Measurements from ENCODE around the gene SF1.

Gene SF1

DNA sequence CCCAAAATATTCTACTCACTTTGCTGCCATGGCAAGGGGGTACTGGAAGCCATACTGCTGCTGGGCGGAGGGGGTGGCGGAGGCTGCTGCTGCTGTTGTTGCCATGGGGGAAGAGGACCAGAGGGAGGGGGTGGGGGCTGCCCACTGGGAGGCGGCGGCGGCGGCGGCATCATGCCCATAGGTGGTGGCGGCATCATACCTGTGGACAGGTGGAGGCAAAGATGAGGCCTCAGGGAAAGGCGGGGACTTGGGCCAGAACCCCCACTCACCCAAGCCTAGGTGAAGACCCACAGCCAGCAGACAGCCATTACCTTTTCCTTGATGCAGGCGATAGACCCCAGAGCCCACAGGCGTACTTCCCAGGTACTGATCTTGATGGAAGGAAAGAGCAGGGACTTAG, 11.5 kb downstream of the SF1 start:
- Histone ChIP-seq H3K27ac (no peak overlapping the region), H3K36me3 (ENCODE audit: insufficient read depth) (peaks cover 39% of the 10 kb centered on the region; the same call in 1 of the 2 replicates), H3K4me2 (no peak overlapping the region), H3K27me3 (ENCODE audit: insufficient read depth, low read depth) (no peaks in the 10 kb centered on the region), H4K20me1 (ENCODE audit: insufficient read depth) (peaks cover 22% of the 10 kb centered on the region; the same call in 1 of the 2 replicates), H3K9ac (no peak overlapping the region), H3K79me2 (ENCODE audit: insufficient read depth, low read depth) (peaks cover 33% of the 10 kb centered on the region), H3K4me3 (IDR thresholded peaks at IDR 0.05; ENCODE audit: insufficient read depth, low read depth, low read length) (no peak overlapping the region), H2AFZ (ENCODE audit: low read depth) (no peak overlapping the region), H3K4me1 (ENCODE audit: low read depth, poor library complexity, severe bottlenecking) (peaks cover 22% of the 10 kb centered on the region)
- TF ChIP-seq, protein P1, sequence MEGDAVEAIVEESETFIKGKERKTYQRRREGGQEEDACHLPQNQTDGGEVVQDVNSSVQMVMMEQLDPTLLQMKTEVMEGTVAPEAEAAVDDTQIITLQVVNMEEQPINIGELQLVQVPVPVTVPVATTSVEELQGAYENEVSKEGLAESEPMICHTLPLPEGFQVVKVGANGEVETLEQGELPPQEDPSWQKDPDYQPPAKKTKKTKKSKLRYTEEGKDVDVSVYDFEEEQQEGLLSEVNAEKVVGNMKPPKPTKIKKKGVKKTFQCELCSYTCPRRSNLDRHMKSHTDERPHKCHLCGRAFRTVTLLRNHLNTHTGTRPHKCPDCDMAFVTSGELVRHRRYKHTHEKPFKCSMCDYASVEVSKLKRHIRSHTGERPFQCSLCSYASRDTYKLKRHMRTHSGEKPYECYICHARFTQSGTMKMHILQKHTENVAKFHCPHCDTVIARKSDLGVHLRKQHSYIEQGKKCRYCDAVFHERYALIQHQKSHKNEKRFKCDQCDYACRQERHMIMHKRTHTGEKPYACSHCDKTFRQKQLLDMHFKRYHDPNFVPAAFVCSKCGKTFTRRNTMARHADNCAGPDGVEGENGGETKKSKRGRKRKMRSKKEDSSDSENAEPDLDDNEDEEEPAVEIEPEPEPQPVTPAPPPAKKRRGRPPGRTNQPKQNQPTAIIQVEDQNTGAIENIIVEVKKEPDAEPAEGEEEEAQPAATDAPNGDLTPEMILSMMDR (conservative IDR thresholded peaks at IDR 0.05; ENCODE audit: low read depth, low read length) = no peak

DNA sequence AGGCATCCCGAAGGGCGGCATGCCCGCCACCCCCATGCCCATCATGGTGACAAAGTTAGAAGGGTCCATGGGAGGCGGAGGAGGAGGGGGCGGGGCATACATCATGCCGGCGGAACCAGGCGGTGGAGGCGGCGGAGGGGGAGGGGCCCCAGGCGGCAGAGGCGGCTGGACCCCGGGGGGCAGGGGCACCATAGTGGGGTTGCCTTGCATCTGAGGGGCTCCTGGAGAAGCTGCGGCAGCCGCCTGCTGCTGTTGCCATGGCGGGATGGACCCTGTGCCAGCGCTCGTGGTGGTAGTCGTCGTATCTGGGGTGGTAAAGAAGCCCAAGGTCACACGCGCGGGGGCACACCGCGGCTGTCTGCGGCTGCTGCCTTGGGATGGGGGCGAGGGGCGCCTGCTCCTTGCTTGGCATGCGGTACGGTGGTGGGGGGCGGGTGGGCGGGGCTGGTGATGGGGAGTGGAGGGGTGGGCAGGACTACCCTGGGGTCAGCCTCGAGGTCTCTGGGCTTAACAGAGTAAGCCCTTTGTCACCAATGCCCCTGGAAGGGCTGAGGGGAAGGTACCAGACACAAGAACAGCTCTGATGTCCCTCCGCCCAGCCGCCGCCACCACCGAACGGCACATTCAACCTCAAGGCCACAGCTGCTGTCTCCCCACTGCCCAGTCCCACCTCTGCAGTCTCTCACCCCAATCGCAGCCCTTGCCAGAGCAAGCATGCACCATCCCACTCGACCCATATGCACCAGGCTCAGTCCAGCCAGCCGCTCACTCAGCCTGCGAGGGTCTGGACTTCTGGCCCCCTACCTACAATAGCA, 12.3 kb downstream of the SF1 start:
- Histone ChIP-seq H3K9ac (no peak overlapping the region), H3K36me3 (ENCODE audit: insufficient read depth) (peaks cover 33% of the 10 kb centered on the region; the same call in 1 of the 2 replicates), H3K4me2 (no peak overlapping the region), H2AFZ (ENCODE audit: low read depth) (no peak overlapping the region), H3K27ac (no peak overlapping the region), H3K4me3 (IDR thresholded peaks at IDR 0.05; ENCODE audit: insufficient read depth, low read depth, low read length) (no peak overlapping the region), H3K4me1 (ENCODE audit: low read depth, poor library complexity, severe bottlenecking) (peaks cover 16% of the 10 kb centered on the region), H4K20me1 (ENCODE audit: insufficient read depth) (peaks cover 14% of the 10 kb centered on the region; the same call in 1 of the 2 replicates), H3K79me2 (ENCODE audit: insufficient read depth, low read depth) (peaks cover 25% of the 10 kb centered on the region; the same call in 1 of the 2 replicates), H3K27me3 (ENCODE audit: insufficient read depth, low read depth) (no peaks in the 10 kb centered on the region)
- TF ChIP-seq, protein P1 (conservative IDR thresholded peaks at IDR 0.05; ENCODE audit: low read depth, low read length) = no peak

DNA sequence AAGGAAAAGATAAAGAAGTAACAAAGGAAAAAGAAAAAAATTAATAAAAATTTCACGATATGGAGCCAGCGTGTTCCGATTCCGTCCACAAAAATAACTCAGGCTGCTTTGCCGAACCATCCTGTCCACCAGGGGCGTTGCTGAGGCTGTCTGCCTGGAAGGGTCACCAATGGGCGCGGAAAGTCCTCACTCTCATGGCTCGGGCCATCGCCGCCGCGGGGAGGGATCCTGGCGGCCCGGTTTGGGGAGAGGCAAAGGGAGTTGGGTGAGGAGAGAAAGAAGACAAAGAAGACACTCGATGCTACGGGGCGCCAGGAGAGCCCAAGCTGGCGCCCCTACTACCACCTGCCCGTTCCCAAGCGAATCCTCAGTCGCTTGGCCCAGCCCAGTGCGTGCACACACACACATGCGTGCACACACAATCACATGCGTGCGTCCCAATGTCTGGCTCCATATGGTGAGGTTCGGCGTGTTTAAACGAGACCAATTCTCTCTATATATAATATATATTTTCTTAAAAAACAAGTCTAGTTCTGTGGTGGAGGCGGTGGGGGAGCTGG, 13.0 kb downstream of the SF1 start:
- H2AFZ ChIP-seq (ENCODE audit: low read depth) = no peak overlapping the region
- H3K4me2 ChIP-seq = no peak overlapping the region
- H3K36me3 ChIP-seq (ENCODE audit: insufficient read depth) = peaks cover 26% of the 10 kb centered on the region; the same call in 1 of the 2 replicates
- peaks cover 9% of the 10 kb centered on the region; the same call in 1 of the 2 replicates for H4K20me1 ChIP-seq (ENCODE audit: insufficient read depth)
- no peak overlapping the region for H3K9ac ChIP-seq
- H3K4me1 ChIP-seq (ENCODE audit: low read depth, poor library complexity, severe bottlenecking) = peaks cover 14% of the 10 kb centered on the region
- H3K27me3 ChIP-seq (ENCODE audit: insufficient read depth, low read depth) = no peaks in the 10 kb centered on the region
- H3K79me2 ChIP-seq (ENCODE audit: insufficient read depth, low read depth) = peaks cover 19% of the 10 kb centered on the region; the same call in 1 of the 2 replicates
- no peak overlapping the region for H3K4me3 ChIP-seq (IDR thresholded peaks at IDR 0.05; ENCODE audit: insufficient read depth, low read depth, low read length)
- H3K27ac ChIP-seq = no peak overlapping the region
- TF ChIP-seq, protein P1 (conservative IDR thresholded peaks at IDR 0.05; ENCODE audit: low read depth, low read length) = no peak

DNA sequence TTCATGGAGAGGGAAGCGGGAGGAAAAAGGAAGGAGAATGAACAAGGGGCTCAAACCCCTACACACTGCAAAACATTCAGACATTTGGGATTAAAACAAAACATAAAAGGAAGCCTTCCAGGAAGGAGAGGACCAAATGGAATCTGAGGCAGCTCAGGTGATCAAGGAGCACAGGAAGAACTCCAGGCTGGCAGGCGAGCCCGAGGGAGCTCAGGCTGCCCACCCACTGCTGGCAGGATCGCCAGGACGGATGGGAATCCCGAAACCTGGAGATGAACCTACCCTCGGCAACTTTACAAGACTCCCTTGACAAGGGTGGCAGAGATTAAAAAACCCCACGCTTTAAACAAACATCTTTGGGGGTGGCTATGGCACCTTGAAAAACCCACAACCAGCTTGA, 13.6 kb downstream of the SF1 start:
- Histone ChIP-seq H3K4me2 (no peak overlapping the region), H3K79me2 (ENCODE audit: insufficient read depth, low read depth) (0 out of 2 replicates have a peak, but pooled peaks cover 12% of the 10 kb centered on the region), H2AFZ (ENCODE audit: low read depth) (no peak overlapping the region), H3K4me1 (ENCODE audit: low read depth, poor library complexity, severe bottlenecking) (peaks cover 14% of the 10 kb centered on the region), H3K4me3 (IDR thresholded peaks at IDR 0.05; ENCODE audit: insufficient read depth, low read depth, low read length) (no peak overlapping the region), H3K27ac (no peak overlapping the region), H4K20me1 (ENCODE audit: insufficient read depth) (peaks cover 9% of the 10 kb centered on the region; the same call in 1 of the 2 replicates), H3K27me3 (ENCODE audit: insufficient read depth, low read depth) (no peaks in the 10 kb centered on the region), H3K36me3 (ENCODE audit: insufficient read depth) (peaks cover 20% of the 10 kb centered on the region; the same call in 1 of the 2 replicates), H3K9ac (no peak overlapping the region)
- TF ChIP-seq, protein P1 (conservative IDR thresholded peaks at IDR 0.05; ENCODE audit: low read depth, low read length) = no peak
